GM12878 (cell line): ENCODE measurements around the gene FADS3. TPM values are rescaled to one million over a fixed set of nuclear protein-coding genes. Genes with fewer than 3 reads are reported as not detected.

Source experiments
- BACH1 ChIP-seq: fragments of 450-650 bp; IDR thresholded peaks from 2 replicates; pipeline ENCODE4 v1.6.1; 2017; ENCODE audit warnings: mild to moderate bottlenecking, borderline replicate concordance
- E2F4 ChIP-seq: IDR thresholded peaks from 2 replicates; pipeline ENCODE4 v1.6.1; 2012; ENCODE audit warnings: low read depth, low read length, improper control_type of control experiment
- FOXM1 ChIP-seq: IDR thresholded peaks from 2 replicates; pipeline ENCODE4 v1.6.1; 2012; ENCODE audit warnings: low read depth, mild to moderate bottlenecking, inconsistent platforms, low read length, moderate library complexity
- IKZF1 ChIP-seq: fragments of 450-650 bp; conservative IDR thresholded peaks from 2 replicates; pipeline ENCODE4 v1.6.1; 2017; ENCODE audit warnings: antibody characterized with exemption, mild to moderate bottlenecking
- NFYB ChIP-seq: IDR thresholded peaks from 2 replicates; pipeline ENCODE4 v1.6.1; 2011; ENCODE audit warnings: low read depth, mild to moderate bottlenecking, low read length, improper control_type of control experiment, moderate library complexity; ENCODE audit not compliant: insufficient read depth
- PBX3 ChIP-seq: IDR thresholded peaks from 2 replicates; pipeline ENCODE4 v1.6.1; 2011; ENCODE audit warnings: mild to moderate bottlenecking, low read depth, low read length, moderate library complexity; ENCODE audit not compliant: insufficient replicate concordance
- RELA ChIP-seq: fragments of 450-650 bp; IDR thresholded peaks from 2 replicates; pipeline ENCODE4 v1.8.0; 2014; ENCODE audit warnings: borderline replicate concordance; ENCODE audit not compliant: partially characterized antibody
- RFX5 ChIP-seq: IDR thresholded peaks from 2 replicates; pipeline ENCODE4 v1.6.1; 2011; ENCODE audit warnings: low read depth, low read length, improper control_type of control experiment
- RUNX3 ChIP-seq: IDR thresholded peaks from 2 replicates; pipeline ENCODE4 v1.6.1; 2012; ENCODE audit warnings: low read length, inconsistent platforms
- YBX1 ChIP-seq: fragments of 450-650 bp; IDR thresholded peaks from 2 replicates; pipeline ENCODE4 v1.6.1; 2016; ENCODE audit warnings: antibody characterized with exemption
- ZBTB11 ChIP-seq: fragments of 450-650 bp; formaldehyde crosslinking; IDR thresholded peaks from 2 replicates; pipeline ENCODE4 v1.5.0; 2022; ENCODE audit warnings: mild to moderate bottlenecking, missing genetic modification characterization
- polyA plus RNA-seq, 11 experiments: library from polyadenylated mRNA; depleted of rRNA in 4 of 11; unstranded in 6 of 11; stranded (reverse) in 5 of 11; fragments of >200 nt; fragmentation: Nextera tagmentation in 4 of 11; fragmentation: Illumina TruSeq in 1 of 11; extraction: Ambion mirVana in 4 of 11; extraction: Trizol in 1 of 11; gene quantifications; 1 replicate in 1 of 11; 2 replicates in 10 of 11; pipeline versions ENCODE4 v1.2.1 to v1.2.3, GENCODE V29; 2011 to 2016; ENCODE audit warnings: inconsistent platforms in 2 of 11, missing spikeins in 2 of 11, low read depth in 1 of 11
- total RNA-seq, 4 experiments: library from RNA; depleted of rRNA in 3 of 4; stranded (reverse); fragments of >200 nt in 3 of 4; fragmentation: Illumina TruSeq in 1 of 4; extraction: Trizol in 1 of 4; gene quantifications; 2 replicates each; pipeline versions ENCODE4 v1.2.1 to v1.2.3, GENCODE V29; 2013 to 2021
- TF ChIP-seq, protein P1 (sequence below): fragments of 450-650 bp; IDR thresholded peaks from 2 replicates; pipeline ENCODE4 v1.6.1; 2017; ENCODE audit warnings: mild to moderate bottlenecking, moderate library complexity
- TF ChIP-seq, protein P2 (sequence below): fragments of 450-650 bp; formaldehyde crosslinking; IDR thresholded peaks from 2 replicates; pipeline ENCODE4 v1.4.0; 2022; ENCODE audit warnings: mild to moderate bottlenecking, moderate library complexity

The FADS3 gene
- total and polyA plus RNA-seq, 10 of the 15 experiments (the other 5 are each of a cell fraction or from before 2014, with no cell fraction given): 0.23 to 8.1 (median 4.2) TPM

GRCh38 chr11:61899146-61899841, 7.9 kb upstream of the FADS3 start (continued):
- TF ChIP-seq ZBTB11 (no peak), BACH1 (peak; percentile 36; the same call in 1 of the 2 replicates), PBX3 (no peak), NFYB (no peak), RELA (no peak), E2F4 (no peak), FOXM1 (no peak), RFX5 (no peak), RUNX3 (peak; percentile 51), YBX1 (no peak), IKZF1 (peak; percentile 28; the same call in 1 of the 2 replicates)
- TF ChIP-seq, protein P1, sequence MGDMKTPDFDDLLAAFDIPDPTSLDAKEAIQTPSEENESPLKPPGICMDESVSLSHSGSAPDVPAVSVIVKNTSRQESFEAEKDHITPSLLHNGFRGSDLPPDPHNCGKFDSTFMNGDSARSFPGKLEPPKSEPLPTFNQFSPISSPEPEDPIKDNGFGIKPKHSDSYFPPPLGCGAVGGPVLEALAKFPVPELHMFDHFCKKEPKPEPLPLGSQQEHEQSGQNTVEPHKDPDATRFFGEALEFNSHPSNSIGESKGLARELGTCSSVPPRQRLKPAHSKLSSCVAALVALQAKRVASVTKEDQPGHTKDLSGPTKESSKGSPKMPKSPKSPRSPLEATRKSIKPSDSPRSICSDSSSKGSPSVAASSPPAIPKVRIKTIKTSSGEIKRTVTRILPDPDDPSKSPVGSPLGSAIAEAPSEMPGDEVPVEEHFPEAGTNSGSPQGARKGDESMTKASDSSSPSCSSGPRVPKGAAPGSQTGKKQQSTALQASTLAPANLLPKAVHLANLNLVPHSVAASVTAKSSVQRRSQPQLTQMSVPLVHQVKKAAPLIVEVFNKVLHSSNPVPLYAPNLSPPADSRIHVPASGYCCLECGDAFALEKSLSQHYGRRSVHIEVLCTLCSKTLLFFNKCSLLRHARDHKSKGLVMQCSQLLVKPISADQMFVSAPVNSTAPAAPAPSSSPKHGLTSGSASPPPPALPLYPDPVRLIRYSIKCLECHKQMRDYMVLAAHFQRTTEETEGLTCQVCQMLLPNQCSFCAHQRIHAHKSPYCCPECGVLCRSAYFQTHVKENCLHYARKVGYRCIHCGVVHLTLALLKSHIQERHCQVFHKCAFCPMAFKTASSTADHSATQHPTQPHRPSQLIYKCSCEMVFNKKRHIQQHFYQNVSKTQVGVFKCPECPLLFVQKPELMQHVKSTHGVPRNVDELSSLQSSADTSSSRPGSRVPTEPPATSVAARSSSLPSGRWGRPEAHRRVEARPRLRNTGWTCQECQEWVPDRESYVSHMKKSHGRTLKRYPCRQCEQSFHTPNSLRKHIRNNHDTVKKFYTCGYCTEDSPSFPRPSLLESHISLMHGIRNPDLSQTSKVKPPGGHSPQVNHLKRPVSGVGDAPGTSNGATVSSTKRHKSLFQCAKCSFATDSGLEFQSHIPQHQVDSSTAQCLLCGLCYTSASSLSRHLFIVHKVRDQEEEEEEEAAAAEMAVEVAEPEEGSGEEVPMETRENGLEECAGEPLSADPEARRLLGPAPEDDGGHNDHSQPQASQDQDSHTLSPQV: 0 out of 2 replicates have a peak, but pooled peaks have one; percentile 16
- TF ChIP-seq, protein P2, sequence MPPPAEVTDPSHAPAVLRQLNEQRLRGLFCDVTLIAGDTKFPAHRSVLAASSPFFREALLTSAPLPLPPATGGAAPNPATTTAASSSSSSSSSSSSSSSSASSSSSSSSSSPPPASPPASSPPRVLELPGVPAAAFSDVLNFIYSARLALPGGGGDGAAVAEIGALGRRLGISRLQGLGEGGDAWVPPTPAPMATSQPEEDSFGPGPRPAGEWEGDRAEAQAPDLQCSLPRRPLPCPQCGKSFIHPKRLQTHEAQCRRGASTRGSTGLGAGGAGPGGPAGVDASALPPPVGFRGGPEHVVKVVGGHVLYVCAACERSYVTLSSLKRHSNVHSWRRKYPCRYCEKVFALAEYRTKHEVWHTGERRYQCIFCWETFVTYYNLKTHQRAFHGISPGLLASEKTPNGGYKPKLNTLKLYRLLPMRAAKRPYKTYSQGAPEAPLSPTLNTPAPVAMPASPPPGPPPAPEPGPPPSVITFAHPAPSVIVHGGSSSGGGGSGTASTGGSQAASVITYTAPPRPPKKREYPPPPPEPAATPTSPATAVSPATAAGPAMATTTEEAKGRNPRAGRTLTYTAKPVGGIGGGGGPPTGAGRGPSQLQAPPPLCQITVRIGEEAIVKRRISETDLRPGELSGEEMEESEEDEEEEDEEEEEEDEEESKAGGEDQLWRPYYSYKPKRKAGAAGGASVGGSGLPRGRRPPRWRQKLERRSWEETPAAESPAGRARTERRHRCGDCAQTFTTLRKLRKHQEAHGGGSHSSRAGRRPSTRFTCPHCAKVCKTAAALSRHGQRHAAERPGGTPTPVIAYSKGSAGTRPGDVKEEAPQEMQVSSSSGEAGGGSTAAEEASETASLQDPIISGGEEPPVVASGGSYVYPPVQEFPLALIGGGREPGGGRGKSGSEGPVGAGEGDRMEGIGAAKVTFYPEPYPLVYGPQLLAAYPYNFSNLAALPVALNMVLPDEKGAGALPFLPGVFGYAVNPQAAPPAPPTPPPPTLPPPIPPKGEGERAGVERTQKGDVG (CRISPR knock-in tag): no peak
